GM23338 (cell line): ENCODE measurements around the gene R3HDM4. TPM values are rescaled to one million over a fixed set of nuclear protein-coding genes. Genes with fewer than 3 reads are reported as not detected.

Source experiments
- ATAC-seq: fragments of 200-7000 bp; cut with Tn5 transposase; 3 replicates; pipeline ENCODE4 v1.9.1; 2020
- DNase-seq: peaks from one replicate; pipeline ENCODE4 v3.0.0-alpha.2; 2015; ENCODE audit warnings: low spot score
- H2AFZ ChIP-seq: fragments of 200-600 bp; sonication (generic); 2 replicates; pipeline ENCODE4 v1.8.0; 2016; ENCODE audit warnings: antibody characterized with exemption, mild to moderate bottlenecking, moderate library complexity
- H3F3A ChIP-seq: fragments of 200-600 bp; sonication (generic); replicated peaks from 2 replicates; pipeline ENCODE4 v1.8.0; 2017; ENCODE audit warnings: antibody characterized with exemption, mixed run types, low read depth
- H3K27ac ChIP-seq: fragments of 200-600 bp; sonication (generic); 2 replicates; pipeline ENCODE4 v1.6.1; 2016; ENCODE audit warnings: low read depth
- H3K27me3 ChIP-seq: fragments of 200-600 bp; sonication (generic); 2 replicates; pipeline ENCODE4 v1.8.0; 2016; ENCODE audit warnings: mild to moderate bottlenecking, mixed run types, moderate library complexity; ENCODE audit not compliant: insufficient read depth
- H3K36me3 ChIP-seq: fragments of 200-600 bp; sonication (generic); 2 replicates; pipeline ENCODE4 v1.8.0; 2016; ENCODE audit warnings: mild to moderate bottlenecking; ENCODE audit not compliant: insufficient read depth
- H3K4me1 ChIP-seq: fragments of 200-600 bp; sonication (generic); 2 replicates; pipeline ENCODE4 v1.8.0; 2016; ENCODE audit warnings: mild to moderate bottlenecking, moderate library complexity; ENCODE audit not compliant: insufficient read depth
- H3K4me2 ChIP-seq: fragments of 200-600 bp; sonication (generic); 2 replicates; pipeline ENCODE4 v1.7.1; 2017; ENCODE audit warnings: mixed run types
- H3K4me3 ChIP-seq: fragments of 200-600 bp; sonication (generic); 2 replicates; pipeline ENCODE4 v1.6.1; 2016; ENCODE audit warnings: mixed run types
- H3K79me2 ChIP-seq: fragments of 200-600 bp; sonication (generic); replicated peaks from 2 replicates; pipeline ENCODE4 v1.8.0; 2017; ENCODE audit warnings: mild to moderate bottlenecking; ENCODE audit not compliant: insufficient read depth
- H3K9me2 ChIP-seq: fragments of 200-600 bp; sonication (generic); 2 replicates; pipeline ENCODE4 v1.8.0; 2017; ENCODE audit not compliant: insufficient read depth
- H4K20me1 ChIP-seq: fragments of 200-600 bp; sonication (generic); replicated peaks from 2 replicates; pipeline ENCODE4 v1.8.0; 2017; ENCODE audit warnings: mild to moderate bottlenecking; ENCODE audit not compliant: insufficient read depth
- H3K27ac Mint-ChIP-seq: 2 replicates; pipeline ENCODE4 v1.8.0; 2020; ENCODE audit warnings: inconsistent platforms, mild to moderate bottlenecking, moderate library complexity, mixed read lengths
- H3K27me3 Mint-ChIP-seq: 3 replicates; pipeline ENCODE4 v1.8.0; 2022; ENCODE audit warnings: low read depth, mild to moderate bottlenecking, moderate library complexity, mixed read lengths, inconsistent platforms; ENCODE audit not compliant: insufficient read depth, poor library complexity
- H3K36me3 Mint-ChIP-seq: 3 replicates; pipeline ENCODE4 v1.8.0; 2021; ENCODE audit warnings: low read depth, mild to moderate bottlenecking, inconsistent platforms, moderate library complexity, mixed read lengths
- H3K4me1 Mint-ChIP-seq: 3 replicates; pipeline ENCODE4 v1.8.0; 2020; ENCODE audit warnings: mild to moderate bottlenecking, inconsistent platforms, mixed read lengths
- H3K4me3 Mint-ChIP-seq: 3 replicates; pipeline ENCODE4 v1.8.0; 2021; ENCODE audit warnings: moderate library complexity, mild to moderate bottlenecking, inconsistent platforms, mixed read lengths
- H3K9me3 Mint-ChIP-seq: 3 replicates; pipeline ENCODE4 v1.8.0; 2020; ENCODE audit warnings: moderate library complexity, mild to moderate bottlenecking, inconsistent platforms, mixed read lengths
- CTCF ChIP-seq, 2 experiments: fragments of 200-600 bp in 1 of 2; sonication (generic) in 1 of 2; conservative IDR thresholded peaks; 2 replicates each; pipeline versions ENCODE4 v1.5.1 to v1.6.1; 2016 to 2017; ENCODE audit warnings: antibody characterized with exemption in 2 of 2, low read depth in 2 of 2, mild to moderate bottlenecking in 2 of 2, moderate library complexity in 1 of 2
- ETS1 ChIP-seq: IDR thresholded peaks from 2 replicates; pipeline ENCODE4 v1.6.1; 2016; ENCODE audit warnings: antibody characterized with exemption
- EZH2 ChIP-seq: fragments of 200-600 bp; sonication (generic); IDR thresholded peaks from one replicate; pipeline ENCODE4 v1.8.0; 2017; ENCODE audit warnings: antibody characterized with exemption, mild to moderate bottlenecking, low read depth; ENCODE audit not compliant: unreplicated experiment
- EZH2phosphoT487 ChIP-seq: fragments of 200-600 bp; sonication (generic); IDR thresholded peaks from one replicate; pipeline ENCODE4 v1.8.1; 2018; ENCODE audit warnings: antibody characterized with exemption; ENCODE audit not compliant: unreplicated experiment
- POLR2AphosphoS5 ChIP-seq: IDR thresholded peaks from 2 replicates; pipeline ENCODE4 v1.6.1; 2016; ENCODE audit warnings: antibody characterized with exemption, low read depth
- STAT1 ChIP-seq: IDR thresholded peaks from one replicate; pipeline ENCODE4 v1.6.1; 2016; ENCODE audit warnings: antibody characterized with exemption; ENCODE audit not compliant: unreplicated experiment
- ZNF114 ChIP-seq: fragments of 250-450 bp; sonication (Bioruptor Pico); IDR thresholded peaks from 2 replicates; pipeline ENCODE4 v1.5.0; 2020; ENCODE audit warnings: mild to moderate bottlenecking, moderate library complexity
- ZNF331 ChIP-seq: fragments of 250-450 bp; sonication (Bioruptor Pico); IDR thresholded peaks from 2 replicates; pipeline ENCODE4 v1.5.0; 2020; ENCODE audit warnings: low read depth, mild to moderate bottlenecking, moderate library complexity
- ZNF462 ChIP-seq: fragments of 250-450 bp; sonication (Bioruptor Pico); IDR thresholded peaks from 2 replicates; pipeline ENCODE4 v1.5.0; 2020; ENCODE audit warnings: mild to moderate bottlenecking, moderate library complexity
- polyA plus RNA-seq: library from polyadenylated mRNA; unstranded; fragments of >200 nt; fragmentation: Nextera tagmentation; extraction: Ambion mirVana; gene quantifications from 2 replicates; pipeline ENCODE4 v1.2.1, GENCODE V29; 2016
- total RNA-seq: library from RNA; depleted of rRNA; stranded (reverse); fragments of >200 nt; shearing (Covaris generic); gene quantifications from 2 replicates; pipeline ENCODE4 v1.2.3, GENCODE V29; 2014

The R3HDM4 gene
- total and polyA plus RNA-seq, 2 experiments from 2014 or later: 76.5 to 87.1 TPM

- Histone ChIP-seq H3F3A (peaks cover 10% of the 10 kb centered on the region; the same call in 1 of the 2 replicates), H3K36me3 (no peaks in the 10 kb centered on the region; the same call in 1 of the 2 replicates), H3K79me2 (peaks cover 74% of the 10 kb centered on the region), H4K20me1 (peaks cover 8% of the 10 kb centered on the region), H3K4me2 (peak overlapping the region; percentile 55), H3K27ac (peak overlapping the region; percentile 63), H3K27me3 (no peaks in the 10 kb centered on the region), H2AFZ (no peak overlapping the region), H3K4me1 (peaks cover 17% of the 10 kb centered on the region), H3K4me3 (no peak overlapping the region), H3K9me2 (no peaks in the 10 kb centered on the region)
- H3K36me3 Mint-ChIP-seq: peaks cover 29% of the 10 kb centered on the region
- ATAC-seq (peak; percentile 71), DNase-seq (peak; percentile 74)
- no peaks in the 10 kb centered on the region; the same call in 2 of the 3 replicates for H3K9me3 Mint-ChIP-seq
- peaks cover 6% of the 10 kb centered on the region for H3K27me3 Mint-ChIP-seq
- H3K4me3 Mint-ChIP-seq: no peak overlapping the region
- peaks cover 13% of the 10 kb centered on the region; the same call in 1 of the 3 replicates for H3K4me1 Mint-ChIP-seq
- no peak for TF ChIP-seq EZH2
- no peak for TF ChIP-seq EZH2phosphoT487
- no peak for TF ChIP-seq STAT1
- TF ChIP-seq ZNF331 (CRISPR knock-in tag): no peak
- TF ChIP-seq POLR2AphosphoS5: no peak
- TF ChIP-seq ETS1: no peak
- TF ChIP-seq CTCF (conservative IDR thresholded peaks at IDR 0.05; ENCODE audit: low read depth in 2 of 2): no peak
- no peak for TF ChIP-seq ZNF114 (CRISPR knock-in tag)
- no peak for TF ChIP-seq ZNF462 (CRISPR knock-in tag)
- H3K27ac Mint-ChIP-seq: no peak overlapping the region
Observed at GRCh38 chr19:932648-933552, 19.9 kb upstream of the R3HDM4 start.
